ENCODE data around the gene STRN3.

The STRN3 gene

DNA sequence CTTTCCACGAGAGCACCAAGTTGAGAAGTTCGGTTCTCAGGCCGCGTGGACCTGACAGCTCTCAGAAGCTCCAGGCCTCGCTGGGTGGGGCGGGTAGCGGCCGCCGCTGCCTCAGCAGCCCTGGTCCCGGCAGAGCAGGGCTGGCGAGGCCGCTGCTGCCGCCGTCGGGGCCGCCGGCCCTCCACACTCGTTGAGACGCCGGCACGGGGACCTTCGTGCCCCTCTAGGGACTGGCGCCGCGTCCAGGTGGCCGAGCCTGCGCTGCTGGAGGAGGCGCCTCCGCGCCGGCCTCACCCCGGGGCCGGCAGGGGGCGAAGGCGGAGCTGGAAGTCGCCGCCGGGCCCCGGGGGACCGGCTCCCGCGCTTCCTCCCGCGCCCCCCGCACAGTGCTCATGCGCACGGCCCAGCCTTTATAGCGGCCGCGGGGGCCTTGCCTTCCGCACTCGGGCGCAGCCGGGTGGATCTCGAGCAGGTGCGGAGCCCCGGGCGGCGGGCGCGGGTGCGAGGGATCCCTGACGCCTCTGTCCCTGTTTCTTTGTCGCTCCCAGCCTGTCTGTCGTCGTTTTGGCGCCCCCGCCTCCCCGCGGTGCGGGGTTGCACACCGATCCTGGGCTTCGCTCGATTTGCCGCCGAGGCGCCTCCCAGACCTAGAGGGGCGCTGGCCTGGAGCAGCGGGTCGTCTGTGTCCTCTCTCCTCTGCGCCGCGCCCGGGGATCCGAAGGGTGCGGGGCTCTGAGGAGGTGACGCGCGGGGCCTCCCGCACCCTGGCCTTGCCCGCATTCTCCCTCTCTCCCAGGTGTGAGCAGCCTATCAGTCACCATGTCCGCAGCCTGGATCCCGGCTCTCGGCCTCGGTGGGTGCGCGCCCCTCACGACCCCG, 151.8 kb downstream of the STRN3 start, which contains the start of gene COCH:
Gene COCH, plus strand, starts transcription at position 440 of the 879 bp plus-strand sequence. Its CDS starts 380 bp downstream, at position 820.
- peaks cover 12% of the 10 kb centered on the region for H3K4me1 Mint-ChIP-seq (ENCODE audit: low read depth)
- no peak within 1 kb of the TSS for H3K27ac Mint-ChIP-seq
- H3K27me3 Mint-ChIP-seq, result peaks cover 27% of the 10 kb centered on the region

DNA sequence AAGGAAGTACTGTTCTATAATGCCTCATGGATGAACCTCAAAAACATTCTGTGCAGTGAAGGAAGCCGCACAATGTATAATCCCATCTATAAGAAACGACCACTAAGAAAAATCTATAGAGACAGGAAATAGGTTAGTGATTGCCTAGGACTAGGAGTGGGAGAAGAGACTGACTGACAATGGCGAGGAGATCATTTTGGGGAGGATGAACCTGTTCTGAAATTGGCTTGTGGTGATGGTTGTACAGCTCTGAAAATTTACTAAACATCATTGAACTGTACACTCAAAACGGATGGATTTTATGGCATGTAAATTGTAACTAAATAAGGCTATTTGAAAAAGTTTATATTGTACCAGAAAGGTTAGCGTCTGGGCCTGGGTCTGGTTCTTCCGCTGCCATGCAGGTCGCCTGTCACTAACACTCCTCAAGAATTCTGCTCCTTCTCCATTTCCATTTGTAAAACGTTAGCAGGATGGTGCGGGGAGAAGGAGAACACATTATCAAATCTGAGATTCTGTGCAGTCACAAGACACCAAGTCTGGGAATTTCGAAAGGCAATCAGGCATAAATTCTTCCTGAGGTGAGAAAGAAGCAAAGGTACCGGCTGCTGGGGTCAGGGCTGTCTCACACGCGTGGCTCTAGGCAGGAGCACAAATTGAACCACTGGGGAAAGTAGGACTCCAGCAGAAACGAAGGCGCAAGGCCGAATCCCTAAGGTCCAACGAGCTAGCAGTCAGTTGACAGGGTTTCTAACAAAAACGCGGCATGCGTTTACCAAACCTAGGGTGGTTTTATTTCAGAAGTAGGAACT, 152.7 kb downstream of the STRN3 start:
- Mint-ChIP-seq H3K4me3 (peak overlapping the region; percentile 52), H3K36me3 (peaks cover 3% of the 10 kb centered on the region), H3K27ac (no peak overlapping the region), H3K9me3 (ENCODE audit: low read depth) (no peaks in the 10 kb centered on the region), H3K4me1 (ENCODE audit: low read depth) (peaks cover 12% of the 10 kb centered on the region), H3K27me3 (peaks cover 31% of the 10 kb centered on the region)

More for the DNA sequence above, 151.8 kb downstream of the STRN3 start, which contains the start of gene COCH:
- Mint-ChIP-seq H3K9me3 (ENCODE audit: low read depth) (no peaks in the 10 kb centered on the region), H3K36me3 (peaks cover 3% of the 10 kb centered on the region), H3K4me3 (peak within 1 kb of the TSS; percentile 77)

DNA sequence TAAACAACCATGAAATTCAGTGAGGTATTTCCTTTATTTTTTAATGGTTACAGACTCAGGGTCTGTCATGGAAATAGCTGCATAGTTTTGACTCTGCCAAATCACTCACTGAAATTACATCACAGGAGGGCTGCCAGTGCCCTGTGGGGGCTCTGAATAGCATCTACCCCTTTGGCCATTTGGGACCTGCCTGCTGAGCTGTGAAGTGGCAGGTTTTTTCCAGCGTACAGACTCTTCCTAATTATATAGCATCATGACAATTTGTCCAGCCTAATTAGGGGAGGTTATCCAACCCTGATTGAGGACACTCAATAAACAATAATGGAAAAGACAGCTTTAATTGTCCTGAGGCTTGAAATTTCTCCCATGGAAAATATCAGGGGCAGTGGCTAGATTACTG, 153.6 kb downstream of the STRN3 start:
- Mint-ChIP-seq H3K9me3 (ENCODE audit: low read depth) (no peaks in the 10 kb centered on the region), H3K4me1 (ENCODE audit: low read depth) (peaks cover 12% of the 10 kb centered on the region), H3K36me3 (peaks cover 3% of the 10 kb centered on the region), H3K27ac (no peak overlapping the region), H3K27me3 (peaks cover 28% of the 10 kb centered on the region), H3K4me3 (no peak overlapping the region)

DNA sequence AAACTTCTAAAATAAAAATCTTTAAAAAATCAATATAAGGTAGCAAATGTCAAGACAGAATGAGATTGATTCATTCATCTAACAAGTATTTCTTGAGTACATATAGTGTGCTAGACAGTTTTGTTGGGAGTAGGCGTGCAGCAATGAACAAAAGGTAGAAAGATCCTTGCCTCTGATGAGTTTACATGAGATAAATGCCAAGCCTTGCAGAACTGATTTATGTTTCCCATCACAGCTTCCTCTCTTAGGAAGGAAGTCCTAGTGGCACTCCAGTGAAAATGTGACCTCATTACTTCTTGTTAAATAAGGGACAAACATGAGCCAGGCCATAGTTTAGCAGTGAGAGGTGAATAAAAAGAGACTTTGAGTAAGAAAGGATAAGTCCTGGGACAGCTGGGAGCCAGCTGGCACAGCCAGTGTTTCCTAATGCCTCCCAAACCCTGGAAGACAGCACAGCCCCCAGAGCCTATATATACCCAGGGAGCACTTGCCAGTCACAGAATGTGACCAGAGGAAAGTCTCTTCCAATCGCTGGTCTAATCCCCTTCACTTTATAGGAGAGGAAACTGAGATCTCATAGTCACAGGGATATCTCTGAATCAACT, 156.5 kb downstream of the STRN3 start:
- no peak overlapping the region for H3K27ac Mint-ChIP-seq
- peaks cover 3% of the 10 kb centered on the region for H3K36me3 Mint-ChIP-seq
- H3K4me3 Mint-ChIP-seq, result no peak overlapping the region
- no peaks in the 10 kb centered on the region for H3K9me3 Mint-ChIP-seq (ENCODE audit: low read depth)
- peaks cover 17% of the 10 kb centered on the region for H3K27me3 Mint-ChIP-seq
- peaks cover 6% of the 10 kb centered on the region for H3K4me1 Mint-ChIP-seq (ENCODE audit: low read depth)

DNA sequence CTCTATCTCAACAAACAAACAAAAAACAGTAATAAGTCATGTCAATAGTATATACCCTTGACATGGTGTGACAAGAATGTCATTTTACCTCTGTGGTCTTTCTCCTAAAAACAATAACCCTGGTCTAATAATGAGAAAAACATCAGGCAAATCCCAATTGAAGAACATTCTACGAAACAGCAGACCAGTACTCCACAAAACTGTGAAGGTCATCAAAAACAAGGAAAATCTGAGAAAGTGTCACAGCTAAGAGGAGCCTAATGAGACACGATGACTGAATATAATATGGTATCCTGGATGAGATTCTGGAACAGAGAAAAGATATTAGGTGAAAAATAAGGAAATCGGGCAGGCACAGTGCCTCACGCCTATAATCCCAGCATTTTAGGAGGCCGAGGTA, 157.4 kb downstream of the STRN3 start:
- Mint-ChIP-seq H3K27me3 (peaks cover 19% of the 10 kb centered on the region), H3K9me3 (ENCODE audit: low read depth) (no peaks in the 10 kb centered on the region), H3K36me3 (peaks cover 3% of the 10 kb centered on the region), H3K4me1 (ENCODE audit: low read depth) (peaks cover 6% of the 10 kb centered on the region), H3K4me3 (no peak overlapping the region), H3K27ac (no peak overlapping the region)

DNA sequence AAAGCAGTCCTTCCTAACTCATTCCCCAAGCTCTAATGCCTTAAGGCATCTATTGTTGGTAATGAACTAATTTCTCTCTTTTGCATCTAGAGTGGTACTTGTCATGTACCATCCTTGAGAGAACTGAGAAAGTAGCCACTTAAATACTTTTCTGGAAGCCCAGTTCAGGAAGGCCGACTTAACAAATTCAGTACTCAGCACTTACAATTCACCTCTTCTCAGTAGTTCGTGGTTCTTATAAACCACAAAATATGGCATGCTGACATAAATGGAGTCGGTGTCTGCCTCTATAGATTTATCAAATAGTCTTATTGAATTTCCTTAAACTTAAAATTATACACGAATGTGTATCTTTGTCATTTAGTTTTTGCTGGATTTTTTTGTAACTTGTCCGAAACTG, 161.2 kb downstream of the STRN3 start:
- H3K27me3 Mint-ChIP-seq, result peaks cover 26% of the 10 kb centered on the region
- no peaks in the 10 kb centered on the region for H3K36me3 Mint-ChIP-seq
- H3K4me3 Mint-ChIP-seq, result no peak overlapping the region
- H3K27ac Mint-ChIP-seq, result no peak overlapping the region
- no peaks in the 10 kb centered on the region for H3K9me3 Mint-ChIP-seq (ENCODE audit: low read depth)
- H3K4me1 Mint-ChIP-seq (ENCODE audit: low read depth), result no peaks in the 10 kb centered on the region

DNA sequence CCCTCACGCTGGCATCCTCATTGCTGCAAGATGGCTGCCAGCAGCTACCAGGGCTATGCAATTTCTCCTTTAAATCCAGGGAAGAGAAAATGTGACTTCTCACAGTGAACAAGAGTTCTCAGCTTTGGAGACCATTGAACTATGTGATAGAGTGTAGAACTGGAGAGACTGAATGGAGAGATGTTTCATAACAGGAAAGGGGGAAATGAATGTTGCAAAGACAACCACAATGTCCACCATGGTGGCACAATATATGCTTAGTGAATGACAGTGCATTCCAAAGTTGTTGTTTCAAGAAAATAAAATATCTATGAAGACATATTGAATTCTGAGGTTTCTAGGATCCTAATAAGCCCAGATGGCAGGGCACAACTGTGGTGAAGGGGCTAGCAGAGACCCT, 165.0 kb downstream of the STRN3 start:
- no peaks in the 10 kb centered on the region for H3K36me3 Mint-ChIP-seq
- H3K27me3 Mint-ChIP-seq, result peaks cover 35% of the 10 kb centered on the region
- no peak overlapping the region for H3K4me3 Mint-ChIP-seq
- H3K4me1 Mint-ChIP-seq (ENCODE audit: low read depth), result no peaks in the 10 kb centered on the region
- H3K27ac Mint-ChIP-seq, result no peak overlapping the region
- no peaks in the 10 kb centered on the region for H3K9me3 Mint-ChIP-seq (ENCODE audit: low read depth)

DNA sequence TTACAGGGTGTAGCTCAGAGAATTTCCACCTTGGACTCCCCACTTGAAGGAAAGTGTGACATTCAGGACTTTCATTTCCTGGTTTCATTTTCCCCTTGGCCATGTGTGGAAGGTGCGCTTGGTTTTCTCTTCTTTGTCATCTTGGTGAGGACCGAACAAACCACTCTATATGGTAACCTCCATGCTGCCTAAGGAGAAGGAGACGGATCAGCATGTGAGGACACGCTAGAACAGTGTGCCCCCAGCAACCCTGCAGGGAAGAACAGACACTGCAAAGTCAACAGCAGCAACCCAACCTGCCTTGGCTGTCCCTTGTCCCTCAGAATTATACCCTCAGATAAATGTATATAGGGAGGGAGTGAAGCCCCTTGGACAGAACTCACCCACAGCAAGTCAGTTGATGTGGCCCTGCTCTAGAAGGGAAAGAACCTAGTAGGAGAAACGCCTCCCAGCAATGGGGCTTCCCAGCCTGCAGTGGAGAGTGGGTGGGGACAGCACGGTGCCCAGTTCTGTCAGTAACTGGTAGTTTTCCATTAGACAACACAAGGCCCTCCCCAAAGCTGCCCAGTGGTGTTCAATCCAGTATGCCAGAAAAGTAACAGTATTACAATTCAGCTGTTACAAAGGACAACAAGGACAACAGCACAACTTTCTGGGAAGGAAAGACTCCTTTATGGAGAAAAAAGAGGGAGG, 170.7 kb downstream of the STRN3 start:
- peaks cover 5% of the 10 kb centered on the region for H3K4me1 Mint-ChIP-seq (ENCODE audit: low read depth)
- no peak overlapping the region for H3K4me3 Mint-ChIP-seq
- no peaks in the 10 kb centered on the region for H3K9me3 Mint-ChIP-seq (ENCODE audit: low read depth)
- peaks cover 26% of the 10 kb centered on the region for H3K27me3 Mint-ChIP-seq
- peak overlapping the region; percentile 25 for H3K27ac Mint-ChIP-seq
- no peaks in the 10 kb centered on the region for H3K36me3 Mint-ChIP-seq

DNA sequence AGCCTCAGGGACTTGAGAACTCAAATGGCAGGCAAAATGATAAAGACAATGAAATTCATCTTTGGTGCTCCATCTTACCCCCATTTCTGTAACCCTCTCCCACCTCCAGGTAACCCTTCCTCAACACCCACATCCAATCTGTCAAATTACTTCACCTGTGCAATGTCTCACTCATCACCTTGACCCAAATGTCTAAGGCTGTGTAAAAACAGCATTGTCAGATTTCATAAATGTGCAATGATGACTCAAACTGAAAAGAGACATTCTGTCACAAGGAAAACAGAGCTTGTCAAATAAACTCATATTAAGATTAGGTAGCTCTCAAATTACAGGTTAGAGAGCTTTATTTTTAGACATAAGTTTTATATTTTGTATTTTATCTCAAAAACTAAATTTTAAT, 171.7 kb downstream of the STRN3 start:
- Mint-ChIP-seq H3K36me3 (no peaks in the 10 kb centered on the region), H3K4me1 (ENCODE audit: low read depth) (peaks cover 5% of the 10 kb centered on the region), H3K27me3 (peaks cover 26% of the 10 kb centered on the region), H3K27ac (no peak overlapping the region), H3K4me3 (no peak overlapping the region), H3K9me3 (ENCODE audit: low read depth) (no peaks in the 10 kb centered on the region)

DNA sequence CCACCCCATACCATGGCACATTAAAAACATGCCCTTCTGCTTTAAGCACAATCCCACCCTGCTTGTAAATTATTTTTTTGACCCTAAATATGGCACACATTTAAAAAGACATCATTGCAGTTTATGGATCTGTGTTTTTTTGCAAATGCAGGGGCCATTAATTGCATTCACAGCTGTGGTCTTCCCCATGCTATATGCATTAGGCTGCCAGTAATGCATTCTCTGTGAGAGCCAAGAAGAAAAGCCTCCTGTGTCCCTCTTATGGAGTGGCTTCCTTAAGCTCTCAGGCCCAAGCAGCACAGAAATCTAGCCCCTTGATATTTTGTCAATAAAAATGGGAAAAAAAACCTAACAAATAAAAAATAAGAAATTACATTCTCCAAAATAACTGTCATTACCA, 172.2 kb downstream of the STRN3 start:
- Mint-ChIP-seq H3K4me1 (ENCODE audit: low read depth) (peaks cover 5% of the 10 kb centered on the region), H3K4me3 (no peak overlapping the region), H3K27ac (no peak overlapping the region), H3K27me3 (peaks cover 29% of the 10 kb centered on the region), H3K9me3 (ENCODE audit: low read depth) (no peaks in the 10 kb centered on the region), H3K36me3 (no peaks in the 10 kb centered on the region)

DNA sequence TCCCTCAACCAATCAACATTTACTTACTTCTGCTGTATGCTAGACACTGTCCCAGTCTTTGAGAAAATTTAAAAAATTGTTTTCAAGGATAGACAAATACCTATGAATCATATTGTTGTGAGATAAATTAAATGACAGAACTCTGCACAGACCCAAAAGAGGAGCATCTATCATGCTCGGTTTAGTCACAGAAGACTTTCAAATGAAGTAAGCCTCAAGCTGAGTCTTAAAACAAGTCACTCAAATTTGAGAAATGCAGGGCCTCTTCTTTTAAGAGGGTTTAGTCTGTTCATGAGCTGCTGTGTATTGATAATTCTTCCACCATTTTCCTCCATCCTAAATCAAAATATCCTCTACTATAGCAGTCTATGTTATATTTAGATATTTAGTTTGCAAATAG, 176.2 kb downstream of the STRN3 start:
- H3K4me1 Mint-ChIP-seq (ENCODE audit: low read depth), result peaks cover under 1% of the 10 kb centered on the region
- no peak overlapping the region for H3K27ac Mint-ChIP-seq
- peaks cover 20% of the 10 kb centered on the region for H3K27me3 Mint-ChIP-seq
- H3K36me3 Mint-ChIP-seq, result no peaks in the 10 kb centered on the region
- no peaks in the 10 kb centered on the region for H3K9me3 Mint-ChIP-seq (ENCODE audit: low read depth)
- no peak overlapping the region for H3K4me3 Mint-ChIP-seq

DNA sequence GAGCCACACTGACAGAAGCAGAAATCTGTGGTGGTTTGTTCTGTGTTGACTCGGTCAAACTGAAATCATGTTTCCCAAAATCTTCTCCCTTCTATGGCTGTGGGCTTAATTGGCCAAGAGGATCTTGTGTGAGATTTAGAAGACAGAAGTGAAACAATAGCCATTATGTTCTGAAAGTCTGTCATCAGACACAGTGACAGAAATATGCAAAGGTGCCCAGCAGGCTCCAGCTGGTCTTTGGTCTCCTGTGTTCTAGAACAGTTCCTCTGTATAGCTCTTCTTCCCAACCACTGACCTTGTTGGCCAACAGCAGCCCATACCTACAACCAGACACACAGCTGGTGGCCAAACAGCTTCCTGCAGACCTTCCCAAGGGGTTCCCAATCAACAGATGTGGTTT, 176.8 kb downstream of the STRN3 start:
- no peaks in the 10 kb centered on the region for H3K36me3 Mint-ChIP-seq
- no peaks in the 10 kb centered on the region for H3K9me3 Mint-ChIP-seq (ENCODE audit: low read depth)
- no peaks in the 10 kb centered on the region for H3K4me1 Mint-ChIP-seq (ENCODE audit: low read depth)
- H3K27ac Mint-ChIP-seq, result no peak overlapping the region
- no peak overlapping the region for H3K4me3 Mint-ChIP-seq
- peaks cover 19% of the 10 kb centered on the region for H3K27me3 Mint-ChIP-seq

DNA sequence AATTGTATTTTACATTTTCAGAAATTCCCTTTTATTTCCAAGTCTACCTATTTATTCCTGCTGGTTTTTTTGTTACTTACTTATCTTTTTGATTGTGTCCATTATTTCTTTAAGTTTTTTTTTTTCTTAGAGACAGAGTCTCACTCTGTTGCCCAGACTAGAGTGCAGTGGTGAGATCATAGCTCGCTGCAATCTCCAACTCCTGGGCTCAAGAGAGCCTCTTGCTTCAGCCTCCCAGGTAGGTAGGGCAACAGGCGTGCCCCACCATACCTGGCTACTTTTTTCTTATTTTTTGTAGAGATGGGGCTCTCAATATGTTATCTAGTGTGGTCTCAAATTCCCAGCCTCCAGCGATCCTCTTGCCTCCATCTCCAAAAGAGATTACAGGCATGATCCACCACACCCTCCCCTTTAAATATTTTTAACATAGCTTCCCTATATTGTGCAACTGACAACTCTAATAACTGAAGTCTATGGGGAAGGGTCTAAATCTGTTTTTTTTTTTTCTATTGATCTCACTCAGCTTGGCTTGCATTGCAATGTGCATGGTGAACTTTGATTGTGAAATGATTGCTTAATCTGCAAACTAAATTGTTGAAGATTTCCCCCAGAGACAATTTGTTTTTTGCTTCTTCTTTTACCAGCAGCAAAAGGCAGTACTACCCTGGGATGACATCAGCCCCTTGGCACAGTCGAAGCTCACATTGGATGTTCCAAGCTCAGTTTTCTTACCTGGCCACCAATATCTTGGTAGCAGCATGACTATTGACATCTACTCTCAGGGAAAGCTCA, 177.5 kb downstream of the STRN3 start:
- Mint-ChIP-seq H3K9me3 (ENCODE audit: low read depth) (no peaks in the 10 kb centered on the region), H3K36me3 (no peaks in the 10 kb centered on the region), H3K4me3 (no peak overlapping the region), H3K27me3 (peaks cover 19% of the 10 kb centered on the region), H3K27ac (no peak overlapping the region), H3K4me1 (ENCODE audit: low read depth) (no peaks in the 10 kb centered on the region)
